ENCODE results near the gene ZNF483.

ZNF483 gene

GRCh38 chr9:111599092-111599954, 74.3 kb downstream of the ZNF483 start, which contains the start of gene PTGR1:
Gene PTGR1 (minus strand): TSS chr9:111599647. CDS start chr9:111597422, 2,225 bp downstream.
- DNase-seq, result no peak
- Histone ChIP-seq H3K4me3 (ENCODE audit: low read depth in 1 of 2, low read length in 2 of 2) (no peak within 1 kb of the TSS), H3K9ac (ENCODE audit: low read depth, low read length) (no peak within 1 kb of the TSS), H3K27me3 (ENCODE audit: insufficient read depth, low read length, poor library complexity) (no peaks in the 10 kb centered on the region), H3K4me2 (ENCODE audit: insufficient read depth, low read length) (no peak within 1 kb of the TSS), H3K27ac (ENCODE audit: low read length) (no peak within 1 kb of the TSS), H3K9me3 (ENCODE audit: insufficient read depth, low read length, severe bottlenecking) (no peaks in the 10 kb centered on the region), H2AFZ (ENCODE audit: low read depth, low read length) (no peak within 1 kb of the TSS), H3K36me3 (ENCODE audit: insufficient read depth, low read length) (no peaks in the 10 kb centered on the region), H4K20me1 (ENCODE audit: insufficient read depth, low read length) (no peaks in the 10 kb centered on the region), H3K79me2 (ENCODE audit: insufficient read depth, low read length) (no peaks in the 10 kb centered on the region), H3K4me1 (ENCODE audit: insufficient read depth, low read length) (no peaks in the 10 kb centered on the region)
- TF ChIP-seq EZH2 (IDR thresholded peaks at IDR 0.05; ENCODE audit: borderline replicate concordance, low read depth, low read length, severe bottlenecking) (no peak), CTCF (IDR thresholded peaks at IDR 0.05; ENCODE audit: borderline replicate concordance, extremely low read depth, low read length, poor library complexity, severe bottlenecking) (no peak)
- ATAC-seq (ENCODE audit: insufficient read depth, low read depth), result no peak

GRCh38 chr9:111599955-111600343, 75.0 kb downstream of the ZNF483 start:
- no peaks in the 10 kb centered on the region for H3K79me2 ChIP-seq (ENCODE audit: insufficient read depth, low read length)

GRCh38 chr9:111601237-111602018, 76.4 kb downstream of the ZNF483 start:
- Histone ChIP-seq H2AFZ (ENCODE audit: low read depth, low read length) (no peak overlapping the region), H3K4me1 (ENCODE audit: insufficient read depth, low read length) (no peaks in the 10 kb centered on the region), H4K20me1 (ENCODE audit: insufficient read depth, low read length) (no peaks in the 10 kb centered on the region), H3K27me3 (ENCODE audit: insufficient read depth, low read length, poor library complexity) (no peaks in the 10 kb centered on the region), H3K4me3 (ENCODE audit: low read depth in 1 of 2, low read length in 2 of 2) (no peak overlapping the region), H3K79me2 (ENCODE audit: insufficient read depth, low read length) (no peaks in the 10 kb centered on the region), H3K36me3 (ENCODE audit: insufficient read depth, low read length) (no peaks in the 10 kb centered on the region), H3K27ac (ENCODE audit: low read length) (no peak overlapping the region), H3K9me3 (ENCODE audit: insufficient read depth, low read length, severe bottlenecking) (no peaks in the 10 kb centered on the region), H3K4me2 (ENCODE audit: insufficient read depth, low read length) (no peak overlapping the region), H3K9ac (ENCODE audit: low read depth, low read length) (no peak overlapping the region)
- TF ChIP-seq CTCF (IDR thresholded peaks at IDR 0.05; ENCODE audit: borderline replicate concordance, extremely low read depth, low read length, poor library complexity, severe bottlenecking) (no peak), EZH2 (IDR thresholded peaks at IDR 0.05; ENCODE audit: borderline replicate concordance, low read depth, low read length, severe bottlenecking) (no peak)
- ATAC-seq (ENCODE audit: insufficient read depth, low read depth) (no peak), DNase-seq (no peak)

More at GRCh38 chr9:111599955-111600343, 75.0 kb downstream of the ZNF483 start:
- no peaks in the 10 kb centered on the region for H3K4me1 ChIP-seq (ENCODE audit: insufficient read depth, low read length)
- H4K20me1 ChIP-seq (ENCODE audit: insufficient read depth, low read length), result no peaks in the 10 kb centered on the region
- H3K36me3 ChIP-seq (ENCODE audit: insufficient read depth, low read length), result no peaks in the 10 kb centered on the region
- no peak overlapping the region for H3K9ac ChIP-seq (ENCODE audit: low read depth, low read length)
- no peaks in the 10 kb centered on the region for H3K9me3 ChIP-seq (ENCODE audit: insufficient read depth, low read length, severe bottlenecking)
- no peak overlapping the region for H3K27ac ChIP-seq (ENCODE audit: low read length)
- no peak for TF ChIP-seq EZH2 (IDR thresholded peaks at IDR 0.05; ENCODE audit: borderline replicate concordance, low read depth, low read length, severe bottlenecking)
- TF ChIP-seq CTCF (IDR thresholded peaks at IDR 0.05; ENCODE audit: borderline replicate concordance, extremely low read depth, low read length, poor library complexity, severe bottlenecking), result no peak
- ATAC-seq (ENCODE audit: insufficient read depth, low read depth), result no peak
- no peak overlapping the region for H3K4me2 ChIP-seq (ENCODE audit: insufficient read depth, low read length)
- H2AFZ ChIP-seq (ENCODE audit: low read depth, low read length), result no peak overlapping the region
- H3K27me3 ChIP-seq (ENCODE audit: insufficient read depth, low read length, poor library complexity), result no peaks in the 10 kb centered on the region
- H3K4me3 ChIP-seq (ENCODE audit: low read depth in 1 of 2, low read length in 2 of 2), result no peak overlapping the region
- DNase-seq, result no peak

Measured in DND-41 (cell line).